NT2/D1 (cell line): ENCODE measurements around the gene KIF16B.

Experiments
- DNase-seq: peaks from one replicate; pipeline ENCODE4 v3.0.0-alpha.2; 2011; ENCODE audit warnings: low read depth, low spot score
- H3K27me3 ChIP-seq: 2 replicates; pipeline ENCODE4 v1.6.0; 2011; ENCODE audit warnings: mild to moderate bottlenecking; ENCODE audit not compliant: insufficient read length, insufficient read depth
- H3K36me3 ChIP-seq: 2 replicates; pipeline ENCODE4 v1.6.1; 2011; ENCODE audit warnings: mild to moderate bottlenecking, low read length, mixed read lengths; ENCODE audit not compliant: insufficient read depth, insufficient read length
- H3K4me1 ChIP-seq: 2 replicates; pipeline ENCODE4 v1.5.1; 2011; ENCODE audit not compliant: insufficient read depth, insufficient read length
- H3K4me3 ChIP-seq: 2 replicates; pipeline ENCODE4 v1.5.1; 2011; ENCODE audit warnings: low read depth; ENCODE audit not compliant: insufficient read length
- H3K9ac ChIP-seq: 2 replicates; pipeline ENCODE4 v1.6.0; 2011; ENCODE audit warnings: low read depth; ENCODE audit not compliant: insufficient read length
- H3K9me3 ChIP-seq: 2 replicates; pipeline ENCODE4 v1.5.1; 2011; ENCODE audit warnings: mild to moderate bottlenecking, low read length; ENCODE audit not compliant: insufficient read depth
- SUZ12 ChIP-seq: IDR thresholded peaks from 2 replicates; pipeline ENCODE4 v1.6.1; 2011; ENCODE audit not compliant: insufficient read length, insufficient read depth; ENCODE audit errors: extremely low read depth
- YY1 ChIP-seq: IDR thresholded peaks from 2 replicates; pipeline ENCODE4 v1.6.1; 2011; ENCODE audit not compliant: insufficient read length, insufficient read depth
- ZNF274 ChIP-seq: IDR thresholded peaks from 2 replicates; pipeline ENCODE4 v1.6.1; 2011; ENCODE audit warnings: mild to moderate bottlenecking, low read depth, low read length

The KIF16B gene

DNA sequence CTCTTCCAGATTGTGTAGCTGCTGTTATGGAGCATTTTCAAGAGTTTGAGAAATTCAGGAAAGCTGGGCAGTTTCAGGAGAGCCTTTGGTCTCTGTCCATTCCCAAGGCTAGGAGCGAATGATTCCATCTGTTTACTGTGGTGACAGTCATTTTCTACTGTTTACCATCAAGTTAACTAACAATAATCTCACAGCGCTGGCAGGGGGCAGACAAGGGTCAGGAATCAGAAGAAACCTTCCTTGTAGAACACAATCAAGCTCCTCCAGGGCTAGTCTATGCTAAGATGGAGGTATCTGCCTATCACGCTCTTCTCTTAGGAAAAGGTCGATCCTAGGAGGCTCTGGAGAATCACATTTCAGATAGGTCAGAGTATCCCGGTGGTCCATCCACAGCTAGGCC, 293.9 kb downstream of the KIF16B start:
- peak; percentile 5 for DNase-seq
- Histone ChIP-seq H3K4me1 (no peaks in the 10 kb centered on the region), H3K36me3 (no peaks in the 10 kb centered on the region), H3K27me3 (no peaks in the 10 kb centered on the region), H3K9ac (no peak overlapping the region), H3K4me3 (no peak overlapping the region), H3K9me3 (no peaks in the 10 kb centered on the region)
- no peak for TF ChIP-seq ZNF274
- no peak for TF ChIP-seq SUZ12
- TF ChIP-seq YY1, result no peak

DNA sequence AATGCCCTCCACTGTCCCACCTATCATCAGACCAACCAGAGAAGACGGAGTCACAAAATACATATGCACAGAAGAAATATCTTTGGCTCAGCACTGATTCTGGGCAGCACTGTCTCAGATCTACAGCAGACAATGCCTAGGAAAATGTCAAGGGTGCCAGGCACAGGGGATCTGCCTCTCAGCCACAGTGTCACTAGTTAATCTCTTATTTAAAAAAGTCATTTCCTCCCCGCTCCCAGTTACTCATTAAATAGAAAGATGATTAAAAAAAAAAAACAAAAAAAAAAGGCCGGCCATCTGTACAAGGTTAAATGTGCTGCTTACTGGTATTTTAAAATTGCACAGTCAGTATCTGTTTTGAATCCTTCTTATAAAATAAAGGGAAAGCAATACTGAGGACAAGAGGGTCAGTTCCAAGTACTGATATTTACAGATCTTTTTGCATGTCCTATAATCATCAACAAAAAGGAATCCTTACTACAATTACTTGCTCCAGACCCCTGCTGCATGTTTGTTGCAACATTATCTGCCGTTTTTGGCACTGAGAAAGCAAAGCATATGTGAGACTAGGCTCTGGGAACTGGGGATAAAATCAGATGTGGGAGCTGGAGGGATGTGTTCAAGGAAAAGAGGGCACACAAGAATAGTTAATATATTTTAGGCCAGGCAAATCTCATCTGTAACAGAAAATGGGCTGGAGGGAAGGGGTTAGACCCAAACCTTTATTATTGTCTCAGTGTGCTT, 299.3 kb downstream of the KIF16B start:
- no peak overlapping the region for H3K9ac ChIP-seq
- no peak overlapping the region for H3K4me3 ChIP-seq
- no peak for TF ChIP-seq ZNF274
- no peak for TF ChIP-seq SUZ12
- H3K9me3 ChIP-seq, result no peaks in the 10 kb centered on the region
- no peak for DNase-seq
- H3K27me3 ChIP-seq, result no peaks in the 10 kb centered on the region
- H3K36me3 ChIP-seq, result no peaks in the 10 kb centered on the region
- H3K4me1 ChIP-seq, result no peaks in the 10 kb centered on the region

DNA sequence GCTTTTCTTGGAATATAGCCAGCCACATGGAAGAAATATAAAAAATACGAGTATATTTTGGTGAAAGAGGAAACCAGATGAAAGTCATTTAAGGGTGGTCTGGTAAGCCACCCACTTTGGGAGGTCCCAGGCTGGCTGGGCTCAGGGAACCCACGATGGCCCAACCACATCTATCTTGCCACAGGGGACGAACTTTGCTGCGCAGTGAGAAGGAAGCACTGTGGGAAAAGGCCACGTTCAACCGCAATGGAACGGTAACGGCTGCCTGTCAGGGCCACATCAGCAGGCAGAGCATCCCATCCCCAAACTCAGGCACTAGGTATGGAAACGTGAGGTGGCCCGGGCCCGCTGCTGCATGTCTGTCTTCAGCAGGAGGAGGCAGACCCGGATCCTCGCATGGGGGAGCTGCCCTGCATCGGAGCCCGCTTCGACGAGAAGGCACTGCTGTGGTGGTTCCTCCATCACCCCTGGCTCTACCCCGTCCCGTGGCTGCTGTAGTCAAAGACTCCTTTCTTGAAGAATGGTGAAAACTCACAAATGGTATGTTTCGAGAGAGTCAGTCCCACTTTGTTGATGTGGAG, 300.4 kb downstream of the KIF16B start:
- DNase-seq, result no peak
- no peaks in the 10 kb centered on the region for H3K9me3 ChIP-seq
- H3K4me3 ChIP-seq, result no peak overlapping the region
- H3K36me3 ChIP-seq, result no peaks in the 10 kb centered on the region
- no peak overlapping the region for H3K9ac ChIP-seq
- no peak for TF ChIP-seq YY1
- TF ChIP-seq ZNF274, result no peak
- no peak for TF ChIP-seq SUZ12
- no peaks in the 10 kb centered on the region for H3K27me3 ChIP-seq
- H3K4me1 ChIP-seq, result no peaks in the 10 kb centered on the region

DNA sequence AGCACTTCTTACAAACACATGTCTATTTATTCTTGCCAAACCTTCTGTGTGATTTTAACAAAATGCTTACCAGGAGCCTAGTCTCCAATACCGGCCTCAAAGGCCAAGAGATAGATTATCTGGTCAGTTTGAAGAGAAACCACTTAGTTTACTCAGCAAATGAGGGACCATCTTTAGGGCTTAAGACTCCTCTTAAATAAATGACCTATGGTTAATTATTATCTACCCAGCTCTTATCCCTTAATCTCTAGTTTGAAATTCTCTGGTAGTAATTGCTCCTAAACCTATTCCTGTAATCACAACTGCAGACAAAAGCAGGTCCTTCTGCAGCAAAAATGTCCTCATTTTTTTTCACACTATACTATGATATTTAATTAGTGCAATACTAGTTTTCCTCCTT, 301.8 kb downstream of the KIF16B start:
- Histone ChIP-seq H3K36me3 (no peaks in the 10 kb centered on the region), H3K9me3 (no peaks in the 10 kb centered on the region), H3K4me3 (no peak overlapping the region), H3K9ac (no peak overlapping the region), H3K4me1 (no peaks in the 10 kb centered on the region), H3K27me3 (no peaks in the 10 kb centered on the region)
- TF ChIP-seq SUZ12, result no peak
- no peak for TF ChIP-seq ZNF274
- no peak for TF ChIP-seq YY1
- no peak for DNase-seq

DNA sequence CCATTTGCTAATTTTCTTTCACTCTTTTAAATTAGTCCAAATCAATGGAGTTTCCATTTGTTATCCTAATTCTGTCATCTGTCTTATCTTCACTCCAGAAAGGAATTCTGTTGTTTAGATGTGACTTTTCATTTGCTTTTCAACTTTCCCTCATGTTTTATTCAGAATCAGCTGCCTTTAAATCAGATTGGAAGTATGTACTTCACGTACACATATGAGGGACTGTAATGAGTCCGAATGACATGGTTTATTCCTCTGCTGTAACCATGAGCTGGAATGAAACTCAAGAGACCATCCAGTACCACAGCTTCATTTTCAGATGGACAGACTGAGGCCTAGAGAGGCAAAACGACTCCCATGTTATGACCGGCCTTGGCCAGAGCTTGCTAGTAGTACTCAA, 302.3 kb downstream of the KIF16B start:
- no peaks in the 10 kb centered on the region for H3K9me3 ChIP-seq
- no peak overlapping the region for H3K9ac ChIP-seq
- no peak for TF ChIP-seq SUZ12
- no peak for TF ChIP-seq YY1
- no peak for TF ChIP-seq ZNF274
- H3K36me3 ChIP-seq, result no peaks in the 10 kb centered on the region
- no peaks in the 10 kb centered on the region for H3K27me3 ChIP-seq
- H3K4me3 ChIP-seq, result no peak overlapping the region
- DNase-seq, result no peak
- H3K4me1 ChIP-seq, result no peaks in the 10 kb centered on the region

DNA sequence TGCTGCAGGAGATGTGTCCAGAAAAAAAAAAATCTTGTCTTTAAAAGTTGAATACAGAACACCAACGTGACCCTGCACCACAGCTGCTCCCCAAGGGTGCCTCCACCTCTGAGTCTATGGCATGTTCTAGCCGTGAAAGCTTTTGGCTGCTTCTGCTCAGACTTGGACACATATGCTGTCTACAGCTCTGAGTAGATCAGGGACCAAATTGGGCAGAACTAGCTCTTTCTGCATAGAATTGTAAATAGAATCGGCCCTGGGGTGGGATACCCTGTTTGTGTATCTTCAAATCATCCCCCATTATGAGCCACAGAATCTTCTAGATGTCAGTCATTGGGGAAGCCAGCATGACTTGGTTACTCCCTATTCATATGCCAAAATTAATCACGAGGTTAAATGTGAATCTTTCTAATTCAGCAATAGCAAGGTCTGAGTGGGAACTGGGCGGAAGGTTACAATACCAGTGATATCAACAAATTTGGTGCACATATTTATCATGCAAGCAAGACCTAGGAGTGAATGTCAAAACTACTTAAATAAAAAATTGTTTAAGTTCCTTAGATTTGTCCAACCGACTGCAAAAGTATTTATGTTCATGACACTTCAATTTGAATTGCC, 302.8 kb downstream of the KIF16B start:
- TF ChIP-seq ZNF274, result no peak
- TF ChIP-seq SUZ12, result no peak
- no peak for TF ChIP-seq YY1
- no peaks in the 10 kb centered on the region for H3K27me3 ChIP-seq
- DNase-seq, result no peak
- H3K9me3 ChIP-seq, result no peaks in the 10 kb centered on the region
- H3K9ac ChIP-seq, result no peak overlapping the region
- H3K4me1 ChIP-seq, result no peaks in the 10 kb centered on the region
- no peak overlapping the region for H3K4me3 ChIP-seq
- no peaks in the 10 kb centered on the region for H3K36me3 ChIP-seq

DNA sequence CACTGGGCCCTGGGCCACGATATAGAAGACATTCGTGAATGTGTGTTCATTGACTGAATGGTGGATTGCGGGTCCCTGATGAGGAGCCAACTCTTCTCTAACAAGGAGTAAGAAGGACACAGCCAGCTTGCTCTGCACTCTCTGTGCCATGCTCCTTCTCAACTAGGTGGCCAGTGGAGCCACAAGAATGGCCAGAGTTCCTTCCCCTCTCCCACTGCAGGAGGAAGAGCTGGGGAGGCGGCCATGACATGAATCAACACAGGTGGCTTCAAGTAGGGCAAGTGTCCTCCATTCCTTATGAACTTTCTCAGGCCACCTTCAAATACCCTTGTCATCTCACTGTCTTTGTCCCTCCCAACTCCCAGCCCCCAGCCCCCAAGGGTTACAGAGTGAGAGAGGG, 305.7 kb downstream of the KIF16B start:
- TF ChIP-seq ZNF274 (no peak), YY1 (no peak)
- no peaks in the 10 kb centered on the region for H3K36me3 ChIP-seq
- H3K9ac ChIP-seq, result no peak overlapping the region
- H3K27me3 ChIP-seq, result no peaks in the 10 kb centered on the region
- H3K4me1 ChIP-seq, result no peaks in the 10 kb centered on the region
- H3K9me3 ChIP-seq, result no peaks in the 10 kb centered on the region
- no peak for DNase-seq
- H3K4me3 ChIP-seq, result no peak overlapping the region
